Keratinocyte (primary cell): ENCODE data around the gene FOXJ3. TPM values are rescaled to one million over a fixed set of nuclear protein-coding genes. Genes with fewer than 3 reads are reported as not detected.
A peak's percentile ranks its signal among the peaks of the same experiment; 100 is the strongest.

Experiments
- DNase-seq: peaks from one replicate; pipeline ENCODE4 v3.0.0-alpha.2; 2011; ENCODE audit warnings: low read depth, missing footprints, low spot score
- FAIRE-seq: peaks from 2 replicates; lab custom pipeline; 2011; peaks lifted over from hg19 to GRCh38; lab: Jason Lieb, UNC
- H2AFZ ChIP-seq: 2 replicates; pipeline ENCODE4 v1.6.0; 2012; ENCODE audit warnings: low read length, control low read depth, inconsistent platforms; ENCODE audit not compliant: control insufficient read depth
- H3K27ac ChIP-seq: 2 replicates; pipeline ENCODE4 v1.5.1; 2011; ENCODE audit warnings: low read length; ENCODE audit not compliant: control insufficient read depth, insufficient read depth
- H3K27me3 ChIP-seq: 3 replicates; pipeline ENCODE4 v1.6.0; 2011; ENCODE audit warnings: low read length; ENCODE audit not compliant: control insufficient read depth, insufficient read depth; ENCODE audit errors: extremely low read depth
- H3K36me3 ChIP-seq, 2 experiments: 2 replicates in 1 of 2; 3 replicates in 1 of 2; pipeline ENCODE4 v1.5.1; 2011; ENCODE audit warnings: low read length in 2 of 2, mild to moderate bottlenecking in 1 of 2; ENCODE audit not compliant: control insufficient read depth in 2 of 2, insufficient read depth in 2 of 2; ENCODE audit errors: extremely low read depth in 1 of 2
- H3K4me1 ChIP-seq: 3 replicates; pipeline ENCODE4 v1.5.1; 2011; ENCODE audit warnings: low read length; ENCODE audit not compliant: control insufficient read depth, insufficient read depth; ENCODE audit errors: extremely low read depth
- H3K4me2 ChIP-seq: 3 replicates; pipeline ENCODE4 v1.6.0; 2011; ENCODE audit warnings: low read depth, low read length; ENCODE audit not compliant: control insufficient read depth, insufficient read depth; ENCODE audit errors: extremely low read depth
- H3K4me3 ChIP-seq, 3 experiments: fragments of 200-600 bp in 1 of 3; sonication (generic) in 1 of 3; 2 replicates in 2 of 3; 3 replicates in 1 of 3; pipeline ENCODE4 v1.5.1; 2011 to 2016; ENCODE audit warnings: low read length in 3 of 3, mild to moderate bottlenecking in 3 of 3, control low read depth in 2 of 3, inconsistent platforms in 1 of 3, low read depth in 1 of 3, mixed read lengths in 1 of 3, mixed run types in 1 of 3, moderate library complexity in 1 of 3; ENCODE audit not compliant: control insufficient read depth in 2 of 3, insufficient read depth in 2 of 3; ENCODE audit errors: extremely low read depth in 1 of 3
- H3K79me2 ChIP-seq: 2 replicates; pipeline ENCODE4 v1.6.0; 2012; ENCODE audit warnings: low read length; ENCODE audit not compliant: control insufficient read depth, insufficient read depth
- H3K9ac ChIP-seq: 3 replicates; pipeline ENCODE4 v1.6.0; 2011; ENCODE audit warnings: low read length; ENCODE audit not compliant: control insufficient read depth, insufficient read depth; ENCODE audit errors: extremely low read depth
- H3K9me1 ChIP-seq: 3 replicates; pipeline ENCODE4 v1.6.0; 2011; ENCODE audit warnings: low read length; ENCODE audit not compliant: control insufficient read depth, insufficient read depth; ENCODE audit errors: extremely low read depth
- H3K9me3 ChIP-seq: 2 replicates; pipeline ENCODE4 v1.5.1; 2012; ENCODE audit warnings: low read depth, low read length; ENCODE audit not compliant: control insufficient read depth
- H4K20me1 ChIP-seq: 3 replicates; pipeline ENCODE4 v1.6.0; 2011; ENCODE audit warnings: low read length; ENCODE audit not compliant: control insufficient read depth, insufficient read depth; ENCODE audit errors: extremely low read depth
- CTCF ChIP-seq, 3 experiments: IDR thresholded peaks in 1 of 3; conservative IDR thresholded peaks in 1 of 3; optimal IDR thresholded peaks in 1 of 3; 2 replicates in 2 of 3; 3 replicates in 1 of 3; pipeline versions ENCODE3 to v1.5.1; 2011; ENCODE audit warnings: low read length in 3 of 3, mild to moderate bottlenecking in 3 of 3, moderate library complexity in 2 of 3, control low read depth in 1 of 3, inconsistent platforms in 1 of 3; ENCODE audit not compliant: insufficient read depth in 2 of 3; ENCODE audit errors: extremely low read depth in 1 of 3
- EZH2 ChIP-seq: IDR thresholded peaks from one replicate; pipeline ENCODE4 v1.6.1; 2012; ENCODE audit warnings: inconsistent platforms, mild to moderate bottlenecking, low read length, moderate library complexity
- dilution Hi-C: fragments of 300-500 bp; cut with MboI; formaldehyde crosslinking; loops from one replicate; pipeline ENCODE4 v1.7.0; 2020; ENCODE audit warnings: low sequenced_read_pairs; ENCODE audit not compliant: extremely low pct_ligation_motif_present
- polyA plus RNA-seq, 5 experiments: library from polyadenylated mRNA; depleted of rRNA in 3 of 5; stranded (reverse) in 3 of 5; stranded (forward) in 1 of 5; unstranded in 1 of 5; fragments of >200 nt; gene quantifications; 1 replicate in 1 of 5; 2 replicates in 3 of 5; 3 replicates in 1 of 5; pipeline versions ENCODE4 v1.2.1 to v1.2.3, GENCODE V29; 2011 to 2012; ENCODE audit warnings: missing spikeins in 2 of 5, low read depth in 1 of 5, low replicate concordance in 1 of 5

FOXJ3 gene
- polyA plus RNA-seq, 1 donor (not counting 4 experiments of a cell fraction or from before 2014, with no cell fraction given): 40.2 TPM

DNA sequence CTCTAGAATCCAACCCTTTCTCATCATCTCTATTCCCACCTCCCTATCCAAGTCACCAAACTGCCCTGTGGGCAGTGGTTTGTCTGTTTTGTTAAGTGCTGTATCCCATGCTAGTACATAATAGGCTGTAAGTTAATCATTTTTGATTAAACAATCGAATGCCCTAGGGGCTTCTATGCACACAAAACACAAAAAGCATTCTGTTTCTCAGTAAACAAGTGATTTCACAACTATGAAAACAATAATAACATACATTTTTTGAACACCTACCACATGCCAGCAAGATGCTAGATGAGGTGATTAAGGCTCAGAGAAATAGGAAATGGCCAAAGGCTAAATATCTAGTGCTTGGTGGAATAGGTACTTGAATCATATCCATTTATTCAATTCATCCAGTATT lies 186.9 kb downstream of the FOXJ3 start:
- H4K20me1 ChIP-seq: no peaks in the 10 kb centered on the region
- H3K4me2 ChIP-seq: no peak overlapping the region
- no peak for FAIRE-seq
- no peaks in the 10 kb centered on the region for H3K36me3 ChIP-seq
- DNase-seq: no peak
- no peak overlapping the region for H3K4me3 ChIP-seq
- peaks cover under 1% of the 10 kb centered on the region for H3K27me3 ChIP-seq
- H3K4me1 ChIP-seq: peaks cover 18% of the 10 kb centered on the region
- no peak overlapping the region for H2AFZ ChIP-seq
- H3K27ac ChIP-seq: no peak overlapping the region
- H3K79me2 ChIP-seq: no peaks in the 10 kb centered on the region
- dilution Hi-C loops: no loop called here
- no peak for TF ChIP-seq CTCF (optimal IDR thresholded peaks at IDR 0.05 in 1 of 3, IDR thresholded peaks at IDR 0.05 in 1 of 3, conservative IDR thresholded peaks at IDR 0.05 in 1 of 3; ENCODE audit: extremely low read depth in 1 of 3, insufficient read depth in 2 of 3, low read length in 3 of 3)
- no peak for TF ChIP-seq EZH2
- no peak overlapping the region for H3K9ac ChIP-seq
- no peaks in the 10 kb centered on the region for H3K9me1 ChIP-seq
- H3K9me3 ChIP-seq: no peaks in the 10 kb centered on the region

DNA sequence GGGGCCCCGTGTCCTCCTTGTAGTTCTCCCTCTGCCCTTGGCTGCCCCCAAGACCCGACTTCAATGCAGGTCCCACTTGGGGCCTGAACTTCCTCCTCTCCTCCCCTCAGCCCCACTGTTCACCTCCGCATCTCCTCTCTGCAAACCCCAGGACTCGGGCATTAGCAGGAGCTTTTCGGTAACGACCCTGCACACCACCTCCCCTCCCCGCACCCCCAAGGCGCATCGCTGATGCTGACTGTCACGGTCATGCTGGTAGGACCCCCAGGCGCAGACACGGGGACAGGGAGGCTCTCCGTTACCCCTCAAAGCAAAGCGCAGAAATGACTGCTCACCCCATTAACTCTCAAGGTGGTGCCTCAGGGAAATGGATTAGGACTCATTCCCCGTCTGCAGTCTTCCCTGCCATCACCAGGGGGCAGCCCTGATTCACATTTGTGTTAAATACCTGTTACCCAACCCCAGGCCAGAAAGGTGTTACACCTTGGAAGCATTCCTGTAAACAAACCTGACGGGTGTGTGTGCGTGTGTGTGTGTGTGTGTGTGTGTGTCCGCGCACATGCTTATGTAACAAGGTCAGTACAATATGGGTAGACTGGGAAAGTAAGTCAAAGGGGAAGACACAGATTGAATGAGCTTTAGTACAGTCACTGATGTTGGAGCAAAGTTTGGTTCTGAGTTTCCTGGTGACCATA lies 188.3 kb downstream of the FOXJ3 start:
- peak; percentile 94 for FAIRE-seq
- Histone ChIP-seq H3K4me2 (peak overlapping the region; percentile 40), H3K4me1 (peaks cover 21% of the 10 kb centered on the region), H3K36me3 (no peaks in the 10 kb centered on the region), H3K9ac (no peak overlapping the region), H3K79me2 (no peaks in the 10 kb centered on the region), H3K27ac (no peak overlapping the region), H3K27me3 (no peaks in the 10 kb centered on the region), H3K9me3 (no peaks in the 10 kb centered on the region), H3K4me3 (no peak overlapping the region), H4K20me1 (no peaks in the 10 kb centered on the region), H3K9me1 (no peaks in the 10 kb centered on the region), H2AFZ (peak overlapping the region; percentile 57)
- dilution Hi-C loops: no loop called here
- DNase-seq: peak; percentile 85
- TF ChIP-seq EZH2 (no peak), CTCF (optimal IDR thresholded peaks at IDR 0.05 in 1 of 3, IDR thresholded peaks at IDR 0.05 in 1 of 3, conservative IDR thresholded peaks at IDR 0.05 in 1 of 3; ENCODE audit: extremely low read depth in 1 of 3, insufficient read depth in 2 of 3, low read length in 3 of 3) (peak; percentile 92 to 99 (median 98))
